GM12892 (cell line): ENCODE measurements around the gene TNFSF10. TPM values are rescaled to one million over a fixed set of nuclear protein-coding genes. Genes with fewer than 3 reads are reported as not detected.
"Not testable (repeated sequence)": the region's sequence is repeated elsewhere in the genome, so short reads cannot be mapped to it uniquely, and the experiment has no call there.

Experiments used
- DNase-seq: peaks from one replicate; pipeline ENCODE4 v3.0.0; 2011; ENCODE audit not compliant: insufficient read length
- FAIRE-seq: peaks from 2 replicates; lab custom pipeline; 2011; peaks lifted over from hg19 to GRCh38; lab: Jason Lieb, UNC
- POLR2A ChIP-seq: IDR thresholded peaks from 2 replicates; pipeline ENCODE4 v1.6.1; 2011; ENCODE audit warnings: low read depth, low read length, control low read depth
- POLR2AphosphoS5 ChIP-seq: IDR thresholded peaks from 2 replicates; pipeline ENCODE4 v1.6.1; 2011; ENCODE audit warnings: low read depth, low read length, control low read depth
- TAF1 ChIP-seq: IDR thresholded peaks from 2 replicates; pipeline ENCODE4 v1.6.1; 2011; ENCODE audit warnings: low read depth, mild to moderate bottlenecking, control low read depth, low read length, borderline replicate concordance
- polyA plus RNA-seq: library from polyadenylated mRNA; unstranded; fragments of >200 nt; gene quantifications from one replicate; pipeline ENCODE4 v1.2.1, GENCODE V29; 2012; ENCODE audit warnings: missing spikeins, inconsistent platforms; ENCODE audit not compliant: missing spikeins

TNFSF10 gene
- 12.3 TPM for polyA plus RNA-seq

DNA sequence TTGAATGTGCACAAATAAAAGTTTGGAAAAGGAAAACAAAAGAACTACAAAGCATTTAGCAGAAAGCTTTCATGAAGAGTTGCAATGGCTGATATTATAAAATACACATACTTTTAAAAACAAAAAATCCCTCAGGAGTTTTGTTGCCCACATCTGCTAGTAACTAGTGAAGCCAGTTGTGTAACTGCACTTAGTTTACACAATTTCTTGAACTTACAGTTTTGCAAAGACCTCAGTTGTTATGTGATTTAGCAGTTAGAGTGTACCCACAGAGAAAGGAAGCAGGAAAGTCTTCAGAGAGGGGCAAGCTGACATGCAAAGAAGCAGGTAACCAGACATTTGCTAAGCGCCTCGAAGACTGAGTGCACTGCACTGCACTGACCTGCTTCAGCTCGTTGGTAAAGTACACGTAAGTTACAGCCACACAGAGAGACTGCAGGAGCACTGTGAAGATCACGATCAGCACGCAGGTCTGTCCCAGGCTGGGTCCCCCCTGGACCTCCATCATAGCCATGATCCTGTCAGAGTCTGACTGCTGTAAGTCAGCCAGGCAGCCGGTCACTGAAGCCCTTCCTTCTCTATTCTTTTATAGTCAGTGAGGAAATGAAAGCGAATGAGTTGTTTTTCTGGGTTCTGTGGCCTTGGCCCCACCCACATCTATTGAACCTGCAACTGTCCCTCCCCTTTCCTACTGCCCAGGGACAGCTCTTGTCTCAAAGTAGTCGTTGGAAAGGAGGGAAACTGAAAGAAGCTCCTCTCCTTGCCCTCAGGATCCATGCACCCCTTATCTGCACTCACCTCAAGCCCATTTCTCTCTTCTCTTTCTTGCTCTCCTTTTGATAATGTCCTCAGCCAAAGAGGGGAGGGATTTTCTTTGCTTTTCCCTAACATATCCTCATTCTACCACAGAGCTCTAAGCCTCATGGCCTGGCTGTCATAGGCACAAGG lies at the start of gene TNFSF10:
Gene TNFSF10 (minus strand): TSS at position 560 of the 948 bp plus-strand sequence. CDS start 46 bp downstream, at position 514.
- peak; percentile 92 for FAIRE-seq
- DNase-seq: peak; percentile 29
- peak; percentile 93 for TF ChIP-seq POLR2A
- peak; percentile 95 for TF ChIP-seq POLR2AphosphoS5
- peak; percentile 68 for TF ChIP-seq TAF1

DNA sequence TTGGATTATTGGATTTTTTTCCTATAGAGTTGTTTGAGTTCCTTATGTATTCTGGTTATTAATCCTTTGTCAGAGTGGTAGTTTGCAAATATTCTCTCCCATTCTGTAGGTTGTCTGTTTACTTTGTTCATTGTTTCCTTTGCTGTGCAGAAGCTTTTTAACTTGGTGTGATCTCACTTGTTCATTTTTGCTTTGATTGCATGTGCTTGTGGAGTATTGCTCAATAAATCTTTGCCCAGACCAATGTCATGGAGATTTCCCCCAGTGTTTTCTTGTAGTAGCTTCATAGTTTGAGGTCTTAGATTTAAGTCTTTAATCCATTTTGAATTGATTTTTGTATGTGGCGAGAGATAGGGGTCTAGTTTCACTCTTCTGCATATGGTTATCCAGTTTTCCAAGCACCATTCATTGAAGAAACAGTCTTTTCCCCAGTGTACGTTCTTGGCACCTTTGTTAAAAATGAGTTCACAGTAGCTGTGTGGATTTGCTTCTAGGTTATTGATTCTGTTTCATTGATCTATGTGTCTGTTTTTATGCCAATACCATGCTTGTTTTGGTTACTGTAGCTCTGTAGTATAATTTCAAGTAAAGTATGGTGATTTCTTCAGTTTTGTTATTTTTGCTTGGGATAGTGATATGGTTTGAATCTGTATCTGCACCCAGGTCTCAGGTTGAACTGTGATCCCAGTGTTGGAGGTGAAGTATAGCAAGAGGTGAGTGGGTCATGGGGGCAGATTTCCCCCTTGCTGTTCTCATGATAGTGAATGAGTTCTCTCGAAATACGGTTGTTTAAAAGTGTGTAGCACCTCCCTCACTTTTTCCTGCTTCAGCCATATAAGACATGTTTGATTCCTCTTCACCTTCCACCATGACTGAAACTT lies 46.1 kb upstream of the TNFSF10 start:
- no peak for DNase-seq
- FAIRE-seq: no peak
- no peak for TF ChIP-seq POLR2A
- TF ChIP-seq TAF1: no peak
- no peak for TF ChIP-seq POLR2AphosphoS5

DNA sequence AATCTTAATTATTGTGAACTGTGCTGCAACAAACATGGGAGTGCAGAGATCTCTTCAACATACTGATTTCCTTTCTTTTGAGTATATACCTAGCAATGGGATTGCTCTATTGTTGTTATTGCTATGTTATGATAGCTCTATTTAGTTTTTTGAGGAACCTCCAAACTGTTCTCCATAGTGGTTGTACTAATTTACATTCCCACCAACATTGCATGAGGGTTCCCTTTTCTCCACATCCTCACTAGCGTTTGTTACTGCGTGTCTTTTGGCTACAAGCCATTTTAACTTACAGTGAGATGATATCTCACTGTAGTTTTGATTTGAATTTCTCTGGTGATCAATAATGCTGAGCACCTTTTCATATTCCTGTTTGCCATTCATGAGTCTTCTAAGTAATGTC lies 45.5 kb upstream of the TNFSF10 start:
- no peak for FAIRE-seq
- TF ChIP-seq TAF1: no peak
- TF ChIP-seq POLR2A: no peak
- TF ChIP-seq POLR2AphosphoS5: no peak
- DNase-seq: no peak

DNA sequence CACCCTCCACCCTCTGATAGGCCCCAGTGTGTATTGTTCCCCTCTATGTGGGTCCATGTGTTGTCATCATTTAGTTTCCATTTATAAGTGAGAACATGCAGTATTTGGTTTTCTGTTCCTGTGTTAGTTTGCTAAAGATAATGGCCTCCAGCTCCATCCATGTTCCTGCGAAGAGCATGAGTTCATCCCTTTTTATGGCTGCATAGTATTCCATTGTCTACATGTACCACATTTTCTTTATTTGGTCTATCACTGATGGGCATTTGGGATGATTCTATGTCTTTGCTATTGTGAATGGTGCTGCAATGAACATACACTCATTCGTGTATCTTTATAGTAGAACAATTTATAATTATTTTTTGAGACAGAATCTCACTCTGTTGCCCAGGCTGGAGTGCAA lies 43.6 kb upstream of the TNFSF10 start:
- not testable (repeated sequence) for FAIRE-seq, DNase-seq

DNA sequence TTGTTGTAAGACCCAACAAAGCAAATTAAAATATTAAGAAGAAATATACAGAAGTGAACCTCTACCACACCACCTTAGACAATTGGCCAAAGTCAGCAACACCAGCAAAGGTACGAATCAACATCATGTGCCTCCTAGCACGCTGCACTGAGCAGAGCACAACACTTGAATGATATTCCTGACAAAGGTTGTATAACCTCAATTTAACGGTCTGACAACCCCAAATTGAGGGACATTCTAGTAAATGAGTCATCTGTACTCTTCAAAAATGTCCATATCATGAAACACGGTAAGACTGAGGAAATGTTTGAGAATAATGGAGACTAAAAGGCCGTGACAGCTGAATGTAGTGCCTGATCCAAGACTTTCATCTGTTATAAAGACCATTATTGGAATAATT lies 41.3 kb upstream of the TNFSF10 start:
- TF ChIP-seq POLR2AphosphoS5 (no peak), TAF1 (no peak), POLR2A (no peak)
- DNase-seq (no peak), FAIRE-seq (no peak)

DNA sequence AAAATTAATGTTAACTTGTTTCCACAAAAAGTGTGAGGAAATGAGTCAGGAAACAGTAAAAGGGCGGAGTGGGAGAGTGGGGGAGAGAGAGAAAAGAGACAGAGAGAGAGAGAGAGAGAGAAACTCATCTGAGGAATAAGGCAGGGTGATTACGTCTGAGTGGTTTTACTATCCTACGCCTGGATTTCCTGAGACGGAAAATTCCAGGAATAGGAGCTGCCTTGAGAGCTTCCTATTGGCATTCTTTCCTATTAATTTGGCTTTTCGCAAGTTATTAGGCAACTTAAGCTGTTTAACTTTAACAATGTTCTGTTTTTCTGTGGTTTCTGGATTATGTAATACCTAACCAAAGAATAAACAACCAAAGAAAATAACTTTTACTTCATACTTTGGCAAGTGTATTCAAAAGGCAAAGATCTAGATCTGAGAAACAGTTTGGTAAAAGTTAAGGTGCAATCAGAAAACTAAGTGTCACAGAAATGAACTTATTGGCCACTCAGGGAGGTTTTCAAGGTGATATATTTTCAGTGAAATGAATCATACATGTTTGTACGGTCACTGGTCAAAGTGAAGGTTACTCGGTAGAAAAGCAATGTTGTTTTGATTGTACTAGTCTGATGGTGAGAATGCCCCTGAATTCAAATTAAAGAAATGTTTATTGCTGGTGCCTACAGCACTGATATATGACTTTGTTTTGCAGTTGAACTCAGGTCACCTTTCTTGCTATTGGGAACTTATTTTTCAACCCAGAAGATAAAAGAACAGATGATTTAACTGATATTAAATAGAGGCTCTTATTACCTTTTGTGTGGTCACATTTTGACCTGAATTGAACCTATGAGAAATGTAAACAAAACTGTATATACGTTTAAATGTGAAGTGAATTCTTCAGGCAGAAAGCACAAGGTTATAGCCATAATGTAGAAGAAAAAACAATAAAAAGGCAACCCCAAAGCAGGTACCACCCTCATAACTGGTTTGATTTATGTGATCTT lies 39.9 kb upstream of the TNFSF10 start:
- no peak for DNase-seq
- TF ChIP-seq TAF1: no peak
- no peak for TF ChIP-seq POLR2AphosphoS5
- TF ChIP-seq POLR2A: no peak

DNA sequence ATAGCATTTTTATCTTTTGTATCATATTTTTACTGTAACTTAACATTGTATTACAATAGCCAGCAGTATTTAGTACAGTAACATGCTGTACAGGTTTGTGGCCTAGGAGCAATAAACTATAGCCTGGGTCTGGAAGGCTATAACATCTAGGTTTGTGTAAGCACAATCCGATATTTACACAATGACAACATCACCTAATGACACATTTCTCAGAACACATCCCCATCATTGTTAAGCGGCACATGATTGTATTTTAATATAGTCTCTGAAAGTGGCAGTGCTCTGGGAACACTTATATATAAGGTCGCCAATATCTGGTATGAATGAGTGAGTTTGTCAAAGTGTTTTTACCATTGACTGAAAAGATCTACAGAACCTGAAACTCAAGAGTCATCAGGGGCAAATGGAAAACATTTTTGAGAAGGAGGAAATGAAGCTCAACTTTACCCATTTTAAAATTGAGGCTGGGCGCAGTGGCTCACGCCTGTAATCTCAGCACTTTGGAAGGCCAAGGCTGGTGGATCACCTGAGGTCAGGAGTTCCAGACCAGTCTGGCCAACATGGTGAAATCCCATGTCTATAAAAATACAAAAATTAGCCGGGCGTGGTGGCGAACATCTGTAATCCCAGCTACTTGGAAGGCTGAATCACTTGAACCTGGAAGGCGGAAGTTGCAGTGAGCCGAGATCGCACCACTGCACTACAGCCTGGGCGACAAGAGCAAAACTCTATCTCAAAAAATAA lies 38.8 kb upstream of the TNFSF10 start:
- TF ChIP-seq TAF1 (no peak), POLR2A (no peak), POLR2AphosphoS5 (no peak)
- FAIRE-seq (no peak), DNase-seq (no peak)

More for the DNA sequence above, 39.9 kb upstream of the TNFSF10 start:
- no peak for FAIRE-seq

DNA sequence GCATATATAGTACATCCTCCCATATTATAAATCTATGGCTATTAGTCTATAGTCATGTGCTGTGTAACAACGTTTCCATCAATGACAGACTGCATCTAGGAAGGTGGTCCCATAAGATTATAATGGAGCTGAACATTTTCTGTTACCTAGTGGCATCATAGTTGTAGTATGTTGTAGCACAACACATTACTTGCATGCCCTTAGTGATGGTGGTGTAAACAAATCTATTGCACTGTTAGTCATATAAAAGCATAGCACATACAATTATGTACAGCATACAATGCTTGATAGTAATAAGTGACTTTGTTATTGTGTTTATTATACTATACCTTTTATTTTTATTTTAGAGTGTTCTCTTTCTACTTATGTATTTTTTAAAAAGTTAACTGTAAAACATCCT lies 37.4 kb upstream of the TNFSF10 start:
- FAIRE-seq: no peak
- no peak for DNase-seq
- TF ChIP-seq POLR2A: no peak
- TF ChIP-seq TAF1: no peak
- no peak for TF ChIP-seq POLR2AphosphoS5

DNA sequence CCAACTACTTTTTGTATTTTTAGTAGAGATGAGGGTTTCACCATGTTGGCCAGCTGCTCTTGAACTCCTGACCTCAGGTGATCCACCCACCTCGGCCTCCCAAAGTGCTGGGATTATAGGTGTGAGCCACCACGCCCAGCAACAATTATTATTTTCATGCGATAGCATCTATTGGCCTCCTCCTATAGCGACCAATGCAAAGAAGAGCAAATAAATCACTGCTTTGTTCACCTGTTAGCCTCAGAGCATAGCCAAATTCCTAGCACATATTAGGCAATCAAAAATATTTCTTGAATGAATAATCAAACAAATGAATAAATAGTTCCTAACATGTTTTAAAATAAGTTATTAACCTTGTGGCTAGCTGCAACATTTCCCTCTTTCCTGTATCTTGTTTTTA lies 36.8 kb upstream of the TNFSF10 start:
- no peak for FAIRE-seq
- TF ChIP-seq POLR2A (no peak), POLR2AphosphoS5 (no peak), TAF1 (no peak)
- no peak for DNase-seq

DNA sequence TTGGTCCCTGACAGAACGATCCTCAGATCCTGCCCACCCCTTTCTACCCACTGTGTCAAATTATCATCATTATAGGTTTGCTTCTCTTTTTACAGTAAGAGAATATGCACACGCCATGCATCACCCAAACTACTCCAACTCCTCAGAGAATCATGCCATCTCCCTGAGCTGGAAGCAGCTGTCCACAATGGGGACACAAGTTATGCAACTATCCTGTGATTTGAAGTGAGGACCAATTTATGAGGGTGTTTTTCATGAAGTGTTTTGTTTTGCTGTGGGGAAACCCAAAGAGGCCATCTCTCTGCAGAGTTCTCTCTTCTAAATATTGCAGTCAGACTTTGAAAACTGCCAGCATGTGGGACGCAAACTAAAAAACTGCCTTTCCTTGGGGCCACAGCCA lies 35.8 kb upstream of the TNFSF10 start:
- no peak for TF ChIP-seq POLR2A
- DNase-seq (no peak), FAIRE-seq (no peak)
